K562 (cell line): Measurements from ENCODE around the gene EGFR.

Experiments used
- BRCA1 ChIP-seq, 2 experiments: fragments of 450-650 bp in 1 of 2; sonication (generic) in 1 of 2; formaldehyde crosslinking in 1 of 2; IDR thresholded peaks; 2 replicates each; pipeline versions ENCODE4 v1.5.0 to v1.6.1; 2017 to 2020; ENCODE audit warnings: mild to moderate bottlenecking in 1 of 2, missing genetic modification reagents in 1 of 2
- HNRNPK ChIP-seq: fragments of 200-400 bp; formaldehyde crosslinking; IDR thresholded peaks from one replicate; pipeline ENCODE4 v1.6.1; 2018; ENCODE audit warnings: mild to moderate bottlenecking, low read depth, low read length; ENCODE audit not compliant: poor library complexity, severe bottlenecking
- LEF1 ChIP-seq: fragments of 450-650 bp; IDR thresholded peaks from 2 replicates; pipeline ENCODE4 v1.6.1; 2016; ENCODE audit warnings: mild to moderate bottlenecking
- POLR2A ChIP-seq: fragments of 450-650 bp; conservative IDR thresholded peaks from 2 replicates; pipeline ENCODE4 v1.6.1; 2016

- no peak for TF ChIP-seq HNRNPK
- no peak for TF ChIP-seq POLR2A
- TF ChIP-seq BRCA1 (IDR thresholded peaks at IDR 0.05): no peak
- no peak for TF ChIP-seq BRCA1 (CRISPR knock-in tag; IDR thresholded peaks at IDR 0.05)
- TF ChIP-seq LEF1: no peak
Measured at GRCh38 chr7:55081472-55082227, 62.8 kb downstream of the EGFR start.
